ACHN (cell line): ENCODE results near the gene PADI4.

Experiments
- DNase-seq: peaks from one replicate; pipeline ENCODE4 v3.0.0-alpha.2; 2015
- in situ Hi-C: cut with HindIII; loops from 2 replicates; pipeline ENCODE4 v1.10.0; 2017; ENCODE audit warnings: low sequenced_read_pairs, low pct_ligation_motif_present, low pct_unique_long_range_greater_than_20kb

The PADI4 gene, protein sequence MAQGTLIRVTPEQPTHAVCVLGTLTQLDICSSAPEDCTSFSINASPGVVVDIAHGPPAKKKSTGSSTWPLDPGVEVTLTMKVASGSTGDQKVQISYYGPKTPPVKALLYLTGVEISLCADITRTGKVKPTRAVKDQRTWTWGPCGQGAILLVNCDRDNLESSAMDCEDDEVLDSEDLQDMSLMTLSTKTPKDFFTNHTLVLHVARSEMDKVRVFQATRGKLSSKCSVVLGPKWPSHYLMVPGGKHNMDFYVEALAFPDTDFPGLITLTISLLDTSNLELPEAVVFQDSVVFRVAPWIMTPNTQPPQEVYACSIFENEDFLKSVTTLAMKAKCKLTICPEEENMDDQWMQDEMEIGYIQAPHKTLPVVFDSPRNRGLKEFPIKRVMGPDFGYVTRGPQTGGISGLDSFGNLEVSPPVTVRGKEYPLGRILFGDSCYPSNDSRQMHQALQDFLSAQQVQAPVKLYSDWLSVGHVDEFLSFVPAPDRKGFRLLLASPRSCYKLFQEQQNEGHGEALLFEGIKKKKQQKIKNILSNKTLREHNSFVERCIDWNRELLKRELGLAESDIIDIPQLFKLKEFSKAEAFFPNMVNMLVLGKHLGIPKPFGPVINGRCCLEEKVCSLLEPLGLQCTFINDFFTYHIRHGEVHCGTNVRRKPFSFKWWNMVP

DNA sequence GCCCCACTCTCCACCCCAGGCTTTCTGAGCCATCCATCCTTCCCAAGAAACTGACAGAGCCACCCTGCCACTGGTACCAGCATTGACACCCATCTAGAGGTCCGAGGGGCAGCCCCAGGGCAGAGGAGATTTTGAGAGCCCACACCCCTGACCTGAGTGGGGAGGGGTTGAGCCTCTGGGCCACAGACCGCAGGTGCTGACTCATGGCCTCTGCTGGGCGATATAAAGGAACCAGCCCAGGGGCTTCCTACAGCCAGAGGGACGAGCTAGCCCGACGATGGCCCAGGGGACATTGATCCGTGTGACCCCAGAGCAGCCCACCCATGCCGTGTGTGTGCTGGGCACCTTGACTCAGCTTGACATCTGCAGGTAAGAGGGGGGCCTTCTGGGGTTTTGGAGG lies at the start of gene PADI4:
PADI4 (plus strand) TSS at position 252 of the 400 bp plus-strand sequence; CDS start at position 278, 26 bp downstream.
- in situ Hi-C loops = no loop called here
- no peak for DNase-seq

DNA sequence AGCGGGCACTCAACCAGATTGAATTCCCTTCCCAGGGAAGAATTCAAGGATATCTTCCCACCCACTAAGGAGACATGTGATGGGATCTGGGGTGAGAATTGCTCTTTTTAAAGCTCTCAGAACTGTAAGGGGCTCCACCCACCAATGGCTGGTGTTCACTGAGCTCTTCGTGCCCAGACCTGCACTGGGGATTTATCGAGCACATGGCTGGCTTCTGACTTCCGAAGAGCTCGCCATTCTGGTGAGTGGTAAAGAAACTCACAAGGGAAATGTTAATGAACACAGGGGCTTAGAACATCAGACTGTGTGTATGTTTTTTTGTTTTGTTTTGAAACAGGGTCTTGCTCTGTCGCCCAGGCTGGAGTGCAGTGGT lies 49.3 kb upstream of the PADI4 start:
- in situ Hi-C loops = no loop called here
- DNase-seq = no peak

DNA sequence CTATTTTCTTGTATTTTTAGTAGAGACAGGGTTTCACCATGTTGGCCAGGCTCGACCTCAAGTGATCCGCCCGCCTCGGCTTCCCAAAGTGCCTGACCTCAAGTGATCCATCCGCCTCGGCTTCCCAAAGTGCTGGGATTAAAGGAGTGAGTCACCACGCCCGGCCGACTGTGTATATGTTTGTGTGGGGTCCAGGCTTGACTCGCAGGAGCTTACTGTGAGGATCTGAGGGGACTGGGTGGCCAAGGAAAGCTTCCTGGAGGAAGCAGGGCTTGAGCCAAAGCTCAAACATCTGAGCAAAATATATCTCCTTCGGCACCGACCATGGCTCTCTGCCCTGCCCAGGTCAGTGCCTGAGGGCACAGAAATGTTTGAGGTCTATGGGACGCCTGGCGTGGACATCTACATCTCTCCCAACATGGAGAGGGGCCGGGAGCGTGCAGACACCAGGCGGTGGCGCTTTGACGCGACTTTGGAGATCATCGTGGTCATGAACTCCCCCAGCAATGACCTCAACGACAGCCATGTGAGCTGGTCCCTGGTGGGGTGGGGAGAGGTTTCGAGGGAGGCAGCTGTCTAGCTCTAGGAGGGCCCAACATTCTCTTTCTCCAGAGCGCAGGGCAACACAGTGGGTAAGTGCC lies 48.6 kb upstream of the PADI4 start:
- in situ Hi-C loops = no loop called here
- no peak for DNase-seq

DNA sequence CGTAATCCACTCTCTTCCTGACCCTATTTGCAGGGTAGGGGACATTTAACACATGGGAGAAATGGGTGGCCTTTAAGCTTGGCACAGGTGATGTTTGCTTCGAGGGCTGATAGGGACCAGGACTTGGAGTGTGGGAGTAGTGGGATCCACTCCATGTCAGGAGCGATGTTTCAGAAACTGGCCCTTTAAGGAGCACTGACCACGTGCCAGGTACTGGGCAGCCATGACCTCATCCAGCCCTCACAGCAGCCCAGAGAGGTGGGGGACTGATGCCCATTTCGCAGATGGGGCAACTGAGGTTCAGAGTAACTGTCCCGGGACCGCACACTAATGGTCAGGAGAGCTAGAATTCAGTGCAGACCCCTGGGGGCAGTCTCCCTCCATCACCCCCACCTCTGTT lies 47.7 kb upstream of the PADI4 start:
- in situ Hi-C loops = no loop called here
- no peak for DNase-seq

DNA sequence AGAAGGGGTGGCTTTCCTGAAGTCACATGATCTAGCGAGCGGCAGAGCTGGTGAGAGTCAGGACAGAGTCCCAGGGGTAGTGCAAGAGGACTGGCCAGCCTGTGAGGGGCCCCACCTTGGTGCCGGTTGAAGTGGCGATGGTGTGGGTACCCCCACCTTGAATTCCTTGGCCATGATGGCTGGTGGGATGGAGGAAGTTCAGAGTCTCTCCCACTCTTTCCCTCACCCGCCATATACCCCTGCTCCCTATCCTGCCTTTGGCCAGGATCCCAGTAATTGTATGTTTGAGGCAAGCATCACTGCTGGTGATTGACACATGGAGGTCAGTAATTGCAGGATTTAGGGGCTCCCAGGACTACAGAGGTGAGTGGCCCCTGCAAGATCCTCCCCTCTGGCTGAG lies 47.3 kb upstream of the PADI4 start:
- in situ Hi-C loops = no loop called here
- DNase-seq = no peak

DNA sequence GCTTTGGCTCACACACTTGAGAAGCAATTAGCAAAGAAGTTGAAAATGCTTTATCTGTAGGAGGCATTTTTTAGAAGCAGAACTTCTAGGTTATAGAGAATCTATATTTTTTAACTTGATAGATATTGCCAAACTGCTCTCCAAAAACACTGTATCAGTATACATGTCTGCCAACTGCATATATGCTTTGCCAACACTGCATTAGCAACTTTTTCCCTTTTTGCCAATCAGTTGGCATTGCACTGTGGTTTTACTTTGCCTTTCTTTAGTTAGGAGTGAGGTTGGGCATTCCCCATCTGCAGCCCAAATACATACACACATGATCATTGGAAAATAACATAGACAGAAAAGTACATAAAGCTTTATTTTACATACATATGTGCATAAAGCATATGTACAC lies 44.1 kb upstream of the PADI4 start:
- no peak for DNase-seq
- in situ Hi-C loops = no loop called here

DNA sequence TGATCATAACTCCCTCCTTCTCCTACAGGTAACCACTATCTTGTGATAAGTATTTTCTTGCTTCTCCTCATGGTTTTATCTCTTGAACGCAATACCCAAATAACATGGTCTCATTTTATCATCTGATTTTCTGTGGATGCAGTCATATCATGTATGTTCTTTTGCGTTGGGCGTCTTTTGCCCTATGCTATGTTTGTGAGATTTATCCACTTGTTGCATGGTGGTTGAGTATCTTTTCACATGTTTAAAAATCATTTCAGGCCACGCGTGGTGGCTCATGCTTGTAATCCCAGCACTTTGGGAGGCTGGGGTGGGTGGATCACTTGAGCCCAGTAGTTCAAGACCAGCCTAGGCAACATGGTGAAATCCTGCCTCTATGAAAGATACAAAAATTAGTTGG lies 43.5 kb upstream of the PADI4 start:
- no peak for DNase-seq
- in situ Hi-C loops = no loop called here

DNA sequence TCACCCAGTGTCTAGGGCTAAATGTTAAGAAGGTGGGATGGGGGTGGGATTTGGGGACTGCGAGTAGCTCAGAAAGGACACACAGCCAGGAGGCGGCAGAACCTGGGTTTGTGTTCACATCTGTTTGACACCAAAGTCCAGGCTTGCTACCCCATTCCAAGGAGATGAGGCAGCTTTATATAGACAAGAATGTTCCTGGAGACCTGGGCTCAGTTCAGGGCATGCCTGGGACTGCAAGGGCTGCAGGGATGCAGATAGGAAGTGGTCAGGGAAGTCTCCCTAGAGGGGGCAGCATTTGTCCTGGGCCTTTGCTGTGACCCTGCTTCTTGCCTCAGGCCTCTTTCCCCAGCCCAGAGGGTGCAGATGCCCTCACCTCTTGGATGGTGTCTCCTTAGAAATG lies 42.8 kb upstream of the PADI4 start:
- in situ Hi-C loops = no loop called here

DNA sequence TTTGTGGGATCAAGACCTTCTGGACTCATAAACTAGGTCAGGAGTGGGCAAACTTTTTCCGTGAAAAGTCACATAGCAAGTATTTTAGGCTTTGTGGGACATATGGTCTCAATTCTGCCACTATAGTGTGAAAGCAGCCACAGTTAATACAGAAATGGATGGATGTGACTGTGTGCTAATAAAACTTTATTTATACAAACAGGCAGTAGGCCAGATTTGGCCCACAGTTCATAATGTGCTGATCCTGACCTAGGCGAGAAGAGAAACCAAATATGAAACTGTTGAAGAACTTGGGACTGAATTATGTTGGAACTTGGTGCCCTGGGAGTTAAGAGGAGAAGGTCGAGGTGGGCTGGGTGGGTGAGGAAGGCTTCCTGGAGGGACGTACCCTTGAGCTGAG lies 42.0 kb upstream of the PADI4 start:
- no peak for DNase-seq
- in situ Hi-C loops = no loop called here

More for the DNA sequence above, 42.8 kb upstream of the PADI4 start:
- no peak for DNase-seq

DNA sequence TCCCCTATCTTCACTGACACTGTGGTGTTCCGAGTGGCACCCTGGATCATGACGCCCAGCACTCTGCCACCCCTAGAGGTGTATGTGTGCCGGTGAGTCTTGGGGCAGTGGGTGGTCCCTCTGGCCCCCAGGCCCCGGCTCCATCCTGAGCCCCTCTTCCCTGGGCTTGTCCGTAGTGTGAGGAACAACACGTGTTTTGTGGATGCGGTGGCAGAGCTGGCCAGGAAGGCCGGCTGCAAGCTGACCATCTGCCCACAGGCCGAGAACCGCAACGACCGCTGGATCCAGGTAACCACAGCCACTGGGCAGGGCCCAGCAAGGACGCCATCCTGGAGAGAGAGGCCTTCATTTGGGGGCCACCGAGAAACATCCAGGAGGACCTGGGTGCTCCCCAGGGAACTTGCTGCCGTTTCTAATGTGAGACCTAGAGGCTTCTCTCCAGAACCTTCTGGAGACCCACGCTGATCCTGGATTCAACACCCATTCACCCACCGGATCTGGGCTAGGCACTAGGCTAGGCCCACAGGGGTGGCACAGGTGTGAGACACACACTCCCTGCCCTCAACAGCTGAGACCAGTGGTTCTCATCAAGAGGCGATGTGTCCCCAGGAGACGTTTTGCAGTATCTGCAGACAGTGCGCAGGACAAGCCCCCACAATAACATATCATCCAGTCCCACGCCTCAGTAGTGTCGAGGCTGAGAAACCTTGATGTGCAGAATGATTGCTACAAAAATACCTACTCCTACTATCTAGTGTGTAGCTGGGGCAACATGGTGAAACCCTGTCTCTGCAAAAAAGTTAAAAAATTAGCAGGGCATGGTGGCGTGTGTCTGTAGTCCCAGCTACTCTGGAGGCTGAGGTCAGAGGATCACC lies 36.9 kb upstream of the PADI4 start:
- DNase-seq = no peak
- in situ Hi-C loops = no loop called here

DNA sequence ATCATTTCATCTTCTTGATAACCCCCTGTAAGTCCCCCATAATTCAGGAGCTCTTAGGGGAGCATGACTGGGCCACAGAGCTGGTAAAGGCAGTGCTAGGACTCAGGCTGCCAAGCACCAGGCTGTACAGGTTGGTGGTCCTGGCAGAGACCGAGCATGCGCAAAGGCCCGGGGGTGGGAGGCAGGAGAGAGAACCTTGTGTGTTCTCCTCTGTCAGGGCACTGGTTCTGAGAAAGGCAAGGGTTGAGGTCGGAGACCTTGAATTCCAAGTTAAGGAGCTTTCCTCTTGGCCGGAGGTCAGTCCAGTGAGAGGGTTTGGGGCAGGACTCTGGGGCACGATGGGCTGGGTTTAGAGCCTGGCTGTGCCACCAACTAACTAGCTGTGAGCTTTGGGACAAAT lies 35.9 kb upstream of the PADI4 start:
- in situ Hi-C loops = no loop called here
- no peak for DNase-seq

DNA sequence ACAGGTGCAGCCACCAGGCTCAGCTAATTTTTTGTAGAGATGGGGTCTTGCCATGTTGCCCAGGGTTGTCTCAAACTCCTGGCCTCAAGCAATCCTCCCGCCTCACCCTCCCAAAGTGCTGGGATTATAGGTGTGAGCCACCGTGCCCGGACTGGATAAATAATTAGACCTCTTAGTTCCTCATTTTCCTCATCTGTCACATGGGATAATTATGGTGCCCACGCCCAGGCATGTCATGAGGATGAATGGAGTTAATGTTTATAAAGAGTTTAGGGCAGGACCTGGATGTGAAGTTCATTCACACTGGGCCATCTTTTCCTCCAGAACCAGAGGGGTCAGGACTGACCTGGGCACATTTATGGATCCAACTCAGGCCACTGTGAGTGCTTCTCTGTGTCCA lies 35.4 kb upstream of the PADI4 start:
- in situ Hi-C loops = no loop called here
- no peak for DNase-seq

DNA sequence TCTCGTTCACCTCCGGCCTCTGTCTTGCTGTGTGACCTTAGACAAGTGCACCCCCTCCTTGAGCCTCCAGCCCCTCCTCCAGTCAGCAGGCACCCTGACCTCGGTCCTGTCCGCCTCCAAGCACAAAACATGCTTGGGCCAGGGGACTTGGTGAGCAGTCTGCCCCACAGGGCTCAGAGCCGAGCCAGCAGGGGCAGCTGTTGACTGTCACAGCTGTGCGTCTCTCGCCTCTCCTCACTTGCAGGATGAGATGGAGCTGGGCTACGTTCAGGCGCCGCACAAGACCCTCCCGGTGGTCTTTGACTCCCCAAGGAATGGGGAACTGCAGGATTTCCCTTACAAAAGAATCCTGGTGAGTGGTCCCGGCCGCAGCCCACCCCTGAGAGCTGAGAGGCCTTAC lies 34.9 kb upstream of the PADI4 start:
- no peak for DNase-seq
- in situ Hi-C loops = no loop called here

DNA sequence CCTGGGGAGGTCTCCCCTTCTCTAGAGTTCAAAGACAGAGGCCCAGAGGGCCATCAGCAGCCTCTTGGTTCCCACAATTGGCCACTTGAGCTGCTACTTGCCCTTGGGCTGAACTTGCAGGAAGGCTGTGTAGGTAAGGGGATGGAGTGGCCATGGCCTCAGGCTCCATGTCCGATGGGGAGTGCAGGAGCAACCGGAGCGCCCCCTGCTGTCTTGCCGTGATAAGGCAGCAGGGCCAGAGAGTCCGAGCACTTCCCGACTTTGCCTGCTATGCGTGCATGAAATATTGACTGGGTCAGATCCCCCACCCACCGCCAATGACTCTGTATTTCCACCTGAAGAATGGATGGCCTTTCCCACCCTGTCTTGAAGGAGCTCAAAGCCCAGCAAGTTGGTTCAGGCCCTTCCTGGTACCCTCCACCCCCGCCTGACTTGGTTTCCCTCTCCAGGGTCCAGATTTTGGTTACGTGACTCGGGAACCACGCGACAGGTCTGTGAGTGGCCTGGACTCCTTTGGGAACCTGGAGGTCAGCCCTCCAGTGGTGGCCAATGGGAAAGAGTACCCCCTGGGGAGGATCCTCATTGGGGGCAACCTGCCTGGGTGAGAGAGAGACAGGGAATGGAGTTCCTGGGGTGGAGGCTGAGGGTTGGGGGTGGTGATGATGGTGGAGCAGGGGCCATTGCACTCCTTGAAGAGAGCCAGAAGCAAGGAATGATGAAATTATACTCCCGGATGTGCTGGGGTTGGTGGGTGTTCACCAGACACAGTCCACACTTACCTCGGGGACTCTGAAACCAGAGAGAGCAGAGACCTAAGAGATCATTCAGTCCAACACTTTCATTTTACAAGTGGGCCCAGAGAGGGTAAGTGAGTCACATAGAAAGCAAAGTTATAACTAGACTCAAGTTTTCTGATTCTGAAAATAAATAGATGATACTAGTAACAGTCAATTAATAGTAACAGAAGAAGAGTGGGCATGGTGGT lies 33.5 kb upstream of the PADI4 start:
- in situ Hi-C loops = no loop called here
- peak; percentile 40 for DNase-seq

DNA sequence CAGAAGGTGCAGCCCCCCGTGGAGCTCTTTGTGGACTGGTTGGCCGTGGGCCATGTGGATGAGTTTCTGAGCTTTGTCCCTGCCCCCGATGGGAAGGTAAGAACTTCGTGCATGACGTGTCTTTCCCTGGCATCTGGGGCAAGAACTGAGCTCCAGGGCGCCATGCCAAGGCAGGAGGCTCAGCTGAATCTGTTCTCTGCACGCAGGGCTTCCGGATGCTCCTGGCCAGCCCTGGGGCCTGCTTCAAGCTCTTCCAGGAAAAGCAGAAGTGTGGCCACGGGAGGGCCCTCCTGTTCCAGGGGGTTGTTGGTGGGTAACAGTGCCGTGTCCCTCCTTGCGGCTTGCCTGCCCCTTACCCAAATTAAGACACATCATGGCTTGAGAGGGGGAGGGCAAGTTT lies 31.4 kb upstream of the PADI4 start:
- peak; percentile 43 for DNase-seq
- in situ Hi-C loops = no loop called here

DNA sequence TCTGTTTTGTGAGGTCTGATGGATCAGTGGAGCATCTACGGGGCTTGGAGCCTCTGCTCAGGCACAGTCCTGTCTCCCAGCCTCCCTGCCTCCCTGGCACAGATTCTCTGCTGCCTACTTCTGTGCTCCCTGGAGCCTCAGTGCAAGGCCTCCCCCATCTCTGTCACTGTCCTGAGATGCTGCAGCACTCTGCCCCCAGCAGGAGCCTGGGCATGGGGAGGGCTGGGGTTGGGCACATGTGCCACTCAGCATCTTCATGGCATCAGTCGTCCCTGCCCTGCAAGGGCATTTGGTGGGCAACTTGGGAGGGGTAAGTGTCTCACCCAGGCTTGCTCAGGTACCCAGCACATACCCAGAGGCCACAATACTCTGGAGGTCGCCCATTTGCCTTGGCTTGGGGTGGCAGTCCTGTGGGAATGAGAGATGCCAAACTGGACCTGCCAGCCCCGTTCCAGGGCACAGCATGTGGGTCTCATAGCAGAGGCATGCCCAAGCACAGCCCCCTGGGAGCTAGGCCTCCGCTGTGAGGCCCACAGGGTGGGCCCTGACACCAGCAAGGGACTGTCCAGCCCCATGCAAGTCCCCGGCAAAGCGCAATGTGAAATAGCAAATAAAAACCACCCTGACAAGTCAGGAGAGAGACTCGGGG lies 30.4 kb upstream of the PADI4 start:
- no peak for DNase-seq
- in situ Hi-C loops = no loop called here

DNA sequence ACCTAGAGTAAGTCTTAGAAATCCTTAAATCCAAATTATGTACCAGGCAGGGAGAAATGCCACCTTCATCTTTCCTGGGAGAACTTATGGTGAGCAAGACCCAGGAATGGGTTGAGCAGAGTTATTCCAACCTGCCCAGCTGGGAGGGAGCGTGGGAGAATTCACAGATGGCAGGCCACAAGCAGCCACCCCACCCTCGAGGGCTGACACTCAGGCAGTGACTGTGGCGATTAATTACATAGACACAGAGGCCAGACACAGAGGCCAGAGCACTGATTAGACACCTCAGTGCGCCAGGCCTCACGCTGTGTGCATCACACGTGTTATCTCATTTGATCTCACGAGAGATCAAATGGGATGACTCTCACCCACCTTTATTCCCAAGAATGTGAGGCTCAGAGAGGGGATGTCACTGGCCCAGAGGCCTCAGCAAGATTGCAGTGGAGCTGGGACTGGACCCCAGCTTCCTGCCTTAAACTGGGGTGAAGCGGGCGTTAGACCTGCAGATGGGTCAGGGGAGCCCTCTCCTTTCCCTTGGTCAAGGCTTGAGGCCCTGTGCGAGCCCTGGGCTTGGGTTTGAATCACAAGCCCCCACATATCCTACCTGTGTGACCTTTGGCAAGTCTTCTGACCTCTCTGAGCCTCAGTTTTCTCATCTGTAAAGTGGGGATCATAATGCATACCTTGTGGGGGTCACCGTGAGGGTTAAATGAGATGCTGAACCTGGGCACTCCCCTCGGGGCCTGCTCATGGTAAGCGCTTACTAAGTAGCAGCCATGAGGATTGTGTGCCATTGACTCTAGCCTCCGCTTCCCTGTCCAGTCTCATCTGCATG lies 28.8 kb upstream of the PADI4 start:
- in situ Hi-C loops = no loop called here
- no peak for DNase-seq
